SK-N-SH treated with all-trans-retinoic acid at 6 μM for 48 hours (cell line): ENCODE measurements around the gene ADAMTSL3.

Source experiments
- ATAC-seq: fragments of 200-7000 bp; cut with Tn5 transposase; 3 replicates; pipeline ENCODE4 v1.9.1; 2020; ENCODE audit warnings: mild to moderate bottlenecking, moderate library complexity
- ARNTL ChIP-seq: fragments of 450-650 bp; formaldehyde crosslinking; IDR thresholded peaks from 2 replicates; pipeline ENCODE4 v1.5.0; 2020; ENCODE audit warnings: low read depth, mild to moderate bottlenecking, moderate library complexity, borderline replicate concordance
- BACH2 ChIP-seq: fragments of 250-450 bp; sonication (Bioruptor Pico); IDR thresholded peaks from 2 replicates; pipeline ENCODE4 v1.9.0; 2021; ENCODE audit warnings: mild to moderate bottlenecking, borderline replicate concordance
- ESRRG ChIP-seq: fragments of 250-450 bp; sonication (Bioruptor Pico); IDR thresholded peaks from 2 replicates; pipeline ENCODE4 v1.6.1; 2021; ENCODE audit warnings: mild to moderate bottlenecking
- GLIS3 ChIP-seq: fragments of 250-450 bp; sonication (Bioruptor Pico); IDR thresholded peaks from 2 replicates; pipeline ENCODE4 v1.5.0; 2020; ENCODE audit warnings: mild to moderate bottlenecking, moderate library complexity
- ISL1 ChIP-seq: fragments of 250-450 bp; sonication (Bioruptor Pico); IDR thresholded peaks from 2 replicates; pipeline ENCODE4 v2.1.2; 2022; ENCODE audit warnings: mild to moderate bottlenecking, moderate library complexity
- OSR1 ChIP-seq: fragments of 250-450 bp; sonication (Bioruptor Pico); IDR thresholded peaks from 2 replicates; pipeline ENCODE4 v1.8.0; 2022; ENCODE audit warnings: moderate library complexity, mild to moderate bottlenecking, inconsistent platforms
- PPARA ChIP-seq: fragments of 250-450 bp; sonication (Bioruptor Pico); IDR thresholded peaks from 2 replicates; pipeline ENCODE4 v1.5.0; 2020; ENCODE audit warnings: mild to moderate bottlenecking, borderline replicate concordance
- RARB ChIP-seq: fragments of 250-450 bp; sonication (Bioruptor Pico); IDR thresholded peaks from 2 replicates; pipeline ENCODE4 v1.8.0; 2021; ENCODE audit warnings: mild to moderate bottlenecking, moderate library complexity
- SNAI2 ChIP-seq: fragments of 250-450 bp; sonication (Bioruptor Pico); IDR thresholded peaks from 2 replicates; pipeline ENCODE4 v1.5.0; 2020; ENCODE audit warnings: mild to moderate bottlenecking, moderate library complexity
- TCF4 ChIP-seq: fragments of 250-450 bp; sonication (Bioruptor Pico); IDR thresholded peaks from 2 replicates; pipeline ENCODE4 v1.8.0; 2021; ENCODE audit warnings: mild to moderate bottlenecking, moderate library complexity, borderline replicate concordance
- TOX ChIP-seq: fragments of 250-450 bp; sonication (Bioruptor Pico); IDR thresholded peaks from 2 replicates; pipeline ENCODE4 v1.8.0; 2021; ENCODE audit warnings: mild to moderate bottlenecking, moderate library complexity, borderline replicate concordance
- ZFP3 ChIP-seq: fragments of 250-450 bp; sonication (Bioruptor Pico); IDR thresholded peaks from 2 replicates; pipeline ENCODE4 v1.5.0; 2020; ENCODE audit warnings: mild to moderate bottlenecking, moderate library complexity
- ZFP30 ChIP-seq: fragments of 450-650 bp; formaldehyde crosslinking; IDR thresholded peaks from 2 replicates; pipeline ENCODE4 v1.5.0; 2022; ENCODE audit warnings: mild to moderate bottlenecking, moderate library complexity
- ZNF565 ChIP-seq: fragments of 450-650 bp; formaldehyde crosslinking; conservative IDR thresholded peaks from 2 replicates; pipeline ENCODE4 v1.5.0; 2020; ENCODE audit warnings: low read depth, mild to moderate bottlenecking, moderate library complexity
- ZNF70 ChIP-seq: fragments of 450-650 bp; formaldehyde crosslinking; IDR thresholded peaks from 2 replicates; pipeline ENCODE4 v1.5.0; 2020; ENCODE audit warnings: mild to moderate bottlenecking, moderate library complexity
- ZNF8 ChIP-seq: fragments of 450-650 bp; formaldehyde crosslinking; IDR thresholded peaks from 2 replicates; pipeline ENCODE4 v1.5.0; 2020; ENCODE audit warnings: mild to moderate bottlenecking, moderate library complexity
- TF ChIP-seq, protein P1 (sequence below): fragments of 250-450 bp; sonication (Bioruptor Pico); IDR thresholded peaks from 2 replicates; pipeline ENCODE4 v1.5.1; 2021; ENCODE audit warnings: mild to moderate bottlenecking, moderate library complexity
- TF ChIP-seq, protein P2 (sequence below): fragments of 250-450 bp; sonication (Bioruptor Pico); IDR thresholded peaks from 2 replicates; pipeline ENCODE4 v1.5.0; 2020; ENCODE audit warnings: mild to moderate bottlenecking, moderate library complexity
- TF ChIP-seq, protein P3 (sequence below): fragments of 250-450 bp; sonication (Bioruptor Pico); IDR thresholded peaks from 2 replicates; pipeline ENCODE4 v1.8.0; 2020; ENCODE audit warnings: mild to moderate bottlenecking, moderate library complexity, borderline replicate concordance
- TF ChIP-seq, protein P4 (sequence below): fragments of 250-450 bp; sonication (Bioruptor Pico); IDR thresholded peaks from 2 replicates; pipeline ENCODE4 v1.5.1; 2020; ENCODE audit warnings: low read depth, mild to moderate bottlenecking, moderate library complexity

The ADAMTSL3 gene

DNA sequence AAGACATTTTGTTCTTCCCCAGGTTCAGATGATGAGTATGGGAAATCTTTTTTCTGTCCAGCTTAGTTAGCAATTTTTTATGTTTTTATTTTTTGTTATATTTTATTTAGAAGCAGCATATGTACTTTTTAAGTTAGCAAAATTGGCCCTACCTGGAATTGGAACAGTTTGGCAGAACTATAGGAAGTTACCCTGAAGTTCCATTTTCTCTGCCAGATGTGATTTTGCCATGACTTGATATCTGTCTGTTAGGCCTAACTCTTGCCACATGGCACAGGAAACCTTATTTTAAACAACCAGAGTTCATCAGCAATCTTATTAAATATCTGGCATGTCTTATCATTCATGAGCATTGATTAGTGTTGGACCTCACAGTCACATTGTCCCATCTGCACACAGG lies 67.1 kb downstream of the ADAMTSL3 start:
- TF ChIP-seq GLIS3 (CRISPR knock-in tag), result no peak
- TF ChIP-seq RARB (CRISPR knock-in tag), result no peak
- no peak for TF ChIP-seq ZNF8 (CRISPR knock-in tag)
- no peak for ATAC-seq

DNA sequence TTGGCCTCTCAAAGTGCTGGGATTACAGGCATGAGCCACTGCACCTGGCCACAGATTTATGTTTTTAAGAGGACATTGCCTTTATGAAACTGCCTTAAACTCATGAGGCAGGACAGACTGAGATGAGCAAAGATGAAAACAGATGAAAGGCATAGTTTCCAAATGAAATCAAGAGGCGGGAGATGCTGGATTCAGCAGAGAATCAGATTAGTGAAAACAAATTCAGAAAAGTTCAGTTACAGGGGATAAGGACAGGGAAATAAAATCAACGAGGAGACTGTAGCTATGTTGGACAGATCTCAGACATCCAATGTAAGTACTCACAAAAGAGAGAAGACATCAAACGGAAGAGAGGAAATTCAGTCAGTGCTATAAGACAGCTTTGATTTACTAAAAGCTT lies 68.1 kb downstream of the ADAMTSL3 start:
- TF ChIP-seq BACH2 (CRISPR knock-in tag) (no peak), ZFP30 (CRISPR knock-in tag) (no peak)
- ATAC-seq, result no peak

DNA sequence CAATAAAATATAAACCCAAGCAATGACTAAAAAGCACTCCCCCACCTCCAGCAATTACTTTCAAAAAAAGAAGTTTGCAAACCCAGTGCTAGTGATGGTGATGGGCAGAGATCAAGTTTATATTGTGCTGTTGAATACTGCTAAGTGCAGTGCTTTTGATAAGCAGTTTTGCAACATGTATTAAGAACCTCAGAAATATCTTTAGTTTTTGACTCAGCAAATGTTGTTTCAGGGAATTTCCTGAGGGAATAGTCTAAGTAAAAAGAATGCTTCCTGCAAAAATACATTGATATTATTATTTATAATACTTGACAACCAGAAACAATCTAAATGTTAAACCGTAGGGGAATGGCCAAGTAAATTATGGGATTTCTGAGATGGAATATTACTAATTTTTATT lies 69.3 kb downstream of the ADAMTSL3 start:
- no peak for ATAC-seq
- TF ChIP-seq ISL1 (no peak), GLIS3 (CRISPR knock-in tag) (no peak), ZNF565 (CRISPR knock-in tag) (no peak), PPARA (no peak), ESRRG (CRISPR knock-in tag) (no peak)
- TF ChIP-seq, protein P1, sequence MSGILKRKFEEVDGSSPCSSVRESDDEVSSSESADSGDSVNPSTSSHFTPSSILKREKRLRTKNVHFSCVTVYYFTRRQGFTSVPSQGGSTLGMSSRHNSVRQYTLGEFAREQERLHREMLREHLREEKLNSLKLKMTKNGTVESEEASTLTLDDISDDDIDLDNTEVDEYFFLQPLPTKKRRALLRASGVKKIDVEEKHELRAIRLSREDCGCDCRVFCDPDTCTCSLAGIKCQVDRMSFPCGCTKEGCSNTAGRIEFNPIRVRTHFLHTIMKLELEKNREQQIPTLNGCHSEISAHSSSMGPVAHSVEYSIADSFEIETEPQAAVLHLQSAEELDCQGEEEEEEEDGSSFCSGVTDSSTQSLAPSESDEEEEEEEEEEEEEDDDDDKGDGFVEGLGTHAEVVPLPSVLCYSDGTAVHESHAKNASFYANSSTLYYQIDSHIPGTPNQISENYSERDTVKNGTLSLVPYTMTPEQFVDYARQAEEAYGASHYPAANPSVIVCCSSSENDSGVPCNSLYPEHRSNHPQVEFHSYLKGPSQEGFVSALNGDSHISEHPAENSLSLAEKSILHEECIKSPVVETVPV (CRISPR knock-in tag), result no peak
- TF ChIP-seq, protein P2, sequence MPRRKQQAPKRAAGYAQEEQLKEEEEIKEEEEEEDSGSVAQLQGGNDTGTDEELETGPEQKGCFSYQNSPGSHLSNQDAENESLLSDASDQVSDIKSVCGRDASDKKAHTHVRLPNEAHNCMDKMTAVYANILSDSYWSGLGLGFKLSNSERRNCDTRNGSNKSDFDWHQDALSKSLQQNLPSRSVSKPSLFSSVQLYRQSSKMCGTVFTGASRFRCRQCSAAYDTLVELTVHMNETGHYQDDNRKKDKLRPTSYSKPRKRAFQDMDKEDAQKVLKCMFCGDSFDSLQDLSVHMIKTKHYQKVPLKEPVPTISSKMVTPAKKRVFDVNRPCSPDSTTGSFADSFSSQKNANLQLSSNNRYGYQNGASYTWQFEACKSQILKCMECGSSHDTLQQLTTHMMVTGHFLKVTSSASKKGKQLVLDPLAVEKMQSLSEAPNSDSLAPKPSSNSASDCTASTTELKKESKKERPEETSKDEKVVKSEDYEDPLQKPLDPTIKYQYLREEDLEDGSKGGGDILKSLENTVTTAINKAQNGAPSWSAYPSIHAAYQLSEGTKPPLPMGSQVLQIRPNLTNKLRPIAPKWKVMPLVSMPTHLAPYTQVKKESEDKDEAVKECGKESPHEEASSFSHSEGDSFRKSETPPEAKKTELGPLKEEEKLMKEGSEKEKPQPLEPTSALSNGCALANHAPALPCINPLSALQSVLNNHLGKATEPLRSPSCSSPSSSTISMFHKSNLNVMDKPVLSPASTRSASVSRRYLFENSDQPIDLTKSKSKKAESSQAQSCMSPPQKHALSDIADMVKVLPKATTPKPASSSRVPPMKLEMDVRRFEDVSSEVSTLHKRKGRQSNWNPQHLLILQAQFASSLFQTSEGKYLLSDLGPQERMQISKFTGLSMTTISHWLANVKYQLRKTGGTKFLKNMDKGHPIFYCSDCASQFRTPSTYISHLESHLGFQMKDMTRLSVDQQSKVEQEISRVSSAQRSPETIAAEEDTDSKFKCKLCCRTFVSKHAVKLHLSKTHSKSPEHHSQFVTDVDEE (CRISPR knock-in tag), result no peak
- TF ChIP-seq, protein P3, sequence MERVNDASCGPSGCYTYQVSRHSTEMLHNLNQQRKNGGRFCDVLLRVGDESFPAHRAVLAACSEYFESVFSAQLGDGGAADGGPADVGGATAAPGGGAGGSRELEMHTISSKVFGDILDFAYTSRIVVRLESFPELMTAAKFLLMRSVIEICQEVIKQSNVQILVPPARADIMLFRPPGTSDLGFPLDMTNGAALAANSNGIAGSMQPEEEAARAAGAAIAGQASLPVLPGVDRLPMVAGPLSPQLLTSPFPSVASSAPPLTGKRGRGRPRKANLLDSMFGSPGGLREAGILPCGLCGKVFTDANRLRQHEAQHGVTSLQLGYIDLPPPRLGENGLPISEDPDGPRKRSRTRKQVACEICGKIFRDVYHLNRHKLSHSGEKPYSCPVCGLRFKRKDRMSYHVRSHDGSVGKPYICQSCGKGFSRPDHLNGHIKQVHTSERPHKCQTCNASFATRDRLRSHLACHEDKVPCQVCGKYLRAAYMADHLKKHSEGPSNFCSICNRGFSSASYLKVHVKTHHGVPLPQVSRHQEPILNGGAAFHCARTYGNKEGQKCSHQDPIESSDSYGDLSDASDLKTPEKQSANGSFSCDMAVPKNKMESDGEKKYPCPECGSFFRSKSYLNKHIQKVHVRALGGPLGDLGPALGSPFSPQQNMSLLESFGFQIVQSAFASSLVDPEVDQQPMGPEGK, result no peak
- TF ChIP-seq, protein P4, sequence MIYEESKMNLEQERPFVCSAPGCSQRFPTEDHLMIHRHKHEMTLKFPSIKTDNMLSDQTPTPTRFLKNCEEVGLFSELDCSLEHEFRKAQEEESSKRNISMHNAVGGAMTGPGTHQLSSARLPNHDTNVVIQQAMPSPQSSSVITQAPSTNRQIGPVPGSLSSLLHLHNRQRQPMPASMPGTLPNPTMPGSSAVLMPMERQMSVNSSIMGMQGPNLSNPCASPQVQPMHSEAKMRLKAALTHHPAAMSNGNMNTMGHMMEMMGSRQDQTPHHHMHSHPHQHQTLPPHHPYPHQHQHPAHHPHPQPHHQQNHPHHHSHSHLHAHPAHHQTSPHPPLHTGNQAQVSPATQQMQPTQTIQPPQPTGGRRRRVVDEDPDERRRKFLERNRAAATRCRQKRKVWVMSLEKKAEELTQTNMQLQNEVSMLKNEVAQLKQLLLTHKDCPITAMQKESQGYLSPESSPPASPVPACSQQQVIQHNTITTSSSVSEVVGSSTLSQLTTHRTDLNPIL, result no peak
- TF ChIP-seq, all 23 proteins: peak for 0

DNA sequence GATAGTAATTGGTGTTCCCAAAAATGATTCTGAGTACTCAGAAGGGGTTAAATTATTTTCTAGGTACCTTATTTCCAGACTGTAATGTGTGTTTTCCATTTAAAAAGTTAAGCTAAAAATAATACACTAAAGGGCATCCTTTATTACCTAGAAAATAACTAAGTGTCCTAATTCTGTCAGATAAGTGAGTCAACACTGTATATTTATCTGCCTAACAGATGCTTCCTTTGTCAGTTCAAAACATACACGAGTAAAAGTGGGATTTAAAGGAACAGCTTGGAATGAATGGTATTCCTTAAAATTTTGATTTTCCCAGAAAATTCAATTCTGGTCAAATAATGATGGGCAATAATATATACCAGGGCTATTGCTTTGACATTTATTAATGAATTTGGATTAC lies 78.3 kb downstream of the ADAMTSL3 start:
- ATAC-seq, result no peak
- TF ChIP-seq GLIS3 (CRISPR knock-in tag) (no peak), OSR1 (no peak), ISL1 (no peak), ZFP30 (CRISPR knock-in tag) (no peak), PPARA (no peak), ESRRG (CRISPR knock-in tag) (no peak), TOX (no peak), ZFP3 (CRISPR knock-in tag) (no peak), ZNF565 (CRISPR knock-in tag) (no peak), TCF4 (no peak)
- TF ChIP-seq, protein P4, result no peak

DNA sequence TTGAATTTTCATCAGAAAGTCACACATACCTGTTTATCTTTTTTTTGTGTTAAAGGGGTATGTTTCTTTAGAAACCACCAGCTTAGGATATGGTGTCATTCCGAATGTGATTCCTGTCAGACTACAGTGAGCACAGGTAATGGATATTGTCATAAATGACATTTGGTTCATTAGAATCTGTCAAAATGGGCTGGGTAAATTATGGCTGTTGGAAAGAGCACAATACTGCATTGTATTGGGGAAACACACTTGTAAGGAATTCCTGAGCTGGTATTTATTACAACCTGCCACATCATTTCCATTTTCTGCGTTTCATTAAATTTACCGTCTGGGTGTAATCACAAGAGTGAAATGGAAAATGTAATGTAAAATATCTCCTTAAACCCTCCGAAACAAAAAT lies 78.8 kb downstream of the ADAMTSL3 start:
- ATAC-seq, result no peak
- TF ChIP-seq RARB (CRISPR knock-in tag) (no peak), ZNF8 (CRISPR knock-in tag) (no peak), ZFP3 (CRISPR knock-in tag) (no peak), PPARA (no peak), ZFP30 (CRISPR knock-in tag) (no peak), ARNTL (CRISPR knock-in tag) (no peak), BACH2 (CRISPR knock-in tag) (no peak), SNAI2 (CRISPR knock-in tag) (no peak), ZNF70 (no peak)
- TF ChIP-seq, protein P3, result no peak
